ENCODE results near the gene GNG14.
"Not testable (repeated sequence)": the region's sequence is repeated elsewhere in the genome, so short reads cannot be mapped to it uniquely, and the experiment has no call there.

The GNG14 gene

DNA sequence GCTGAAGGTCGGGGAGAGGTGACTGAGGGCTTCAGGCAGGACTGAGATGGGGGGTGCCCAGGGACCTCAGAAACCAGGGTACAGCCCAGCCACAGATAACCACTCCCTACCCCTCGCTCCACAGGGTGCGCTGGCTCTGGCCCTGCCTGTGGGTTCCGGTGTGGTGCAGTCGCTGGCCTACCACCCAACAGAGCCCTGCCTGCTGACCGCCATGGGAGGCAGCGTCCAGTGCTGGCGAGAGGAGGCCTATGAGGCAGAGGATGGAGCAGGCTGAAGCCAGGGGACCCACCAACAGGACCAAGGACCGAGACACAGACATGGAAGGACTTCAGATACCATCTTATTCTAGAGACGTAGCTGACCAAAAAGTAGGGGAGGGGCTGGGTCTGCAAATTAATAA is 12.4 kb upstream of the GNG14 start:
- TF ChIP-seq, protein P1, sequence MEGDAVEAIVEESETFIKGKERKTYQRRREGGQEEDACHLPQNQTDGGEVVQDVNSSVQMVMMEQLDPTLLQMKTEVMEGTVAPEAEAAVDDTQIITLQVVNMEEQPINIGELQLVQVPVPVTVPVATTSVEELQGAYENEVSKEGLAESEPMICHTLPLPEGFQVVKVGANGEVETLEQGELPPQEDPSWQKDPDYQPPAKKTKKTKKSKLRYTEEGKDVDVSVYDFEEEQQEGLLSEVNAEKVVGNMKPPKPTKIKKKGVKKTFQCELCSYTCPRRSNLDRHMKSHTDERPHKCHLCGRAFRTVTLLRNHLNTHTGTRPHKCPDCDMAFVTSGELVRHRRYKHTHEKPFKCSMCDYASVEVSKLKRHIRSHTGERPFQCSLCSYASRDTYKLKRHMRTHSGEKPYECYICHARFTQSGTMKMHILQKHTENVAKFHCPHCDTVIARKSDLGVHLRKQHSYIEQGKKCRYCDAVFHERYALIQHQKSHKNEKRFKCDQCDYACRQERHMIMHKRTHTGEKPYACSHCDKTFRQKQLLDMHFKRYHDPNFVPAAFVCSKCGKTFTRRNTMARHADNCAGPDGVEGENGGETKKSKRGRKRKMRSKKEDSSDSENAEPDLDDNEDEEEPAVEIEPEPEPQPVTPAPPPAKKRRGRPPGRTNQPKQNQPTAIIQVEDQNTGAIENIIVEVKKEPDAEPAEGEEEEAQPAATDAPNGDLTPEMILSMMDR (IDR thresholded peaks at IDR 0.05; ENCODE audit: borderline replicate concordance, insufficient read depth, low read depth, low read length) = no peak

DNA sequence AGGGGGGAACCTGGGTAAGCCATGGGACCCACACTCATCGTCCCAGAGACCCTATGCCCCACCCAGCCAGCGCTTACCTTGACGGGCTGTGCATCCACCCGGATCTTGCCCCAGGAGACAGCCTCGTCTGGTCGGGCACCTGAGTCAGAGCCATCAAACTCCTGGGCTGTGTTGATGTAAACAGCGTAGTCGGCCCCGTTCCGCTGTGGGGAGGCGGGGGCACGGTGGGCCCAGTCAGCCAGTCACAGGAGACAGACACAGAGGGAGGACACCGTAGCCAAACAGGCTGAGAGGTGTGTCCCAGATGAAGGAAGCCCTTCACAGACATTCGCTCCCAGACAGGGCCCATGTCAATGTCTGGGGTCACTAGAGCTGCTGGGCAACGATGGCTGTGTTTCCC is 11.9 kb upstream of the GNG14 start:
- no peak overlapping the region for H3K4me3 ChIP-seq (ENCODE audit: low read depth, low read length)
- TF ChIP-seq, protein P1 (IDR thresholded peaks at IDR 0.05; ENCODE audit: borderline replicate concordance, insufficient read depth, low read depth, low read length) = no peak

More for the DNA sequence above, 12.4 kb upstream of the GNG14 start:
- no peak overlapping the region for H3K4me3 ChIP-seq (ENCODE audit: low read depth, low read length)

DNA sequence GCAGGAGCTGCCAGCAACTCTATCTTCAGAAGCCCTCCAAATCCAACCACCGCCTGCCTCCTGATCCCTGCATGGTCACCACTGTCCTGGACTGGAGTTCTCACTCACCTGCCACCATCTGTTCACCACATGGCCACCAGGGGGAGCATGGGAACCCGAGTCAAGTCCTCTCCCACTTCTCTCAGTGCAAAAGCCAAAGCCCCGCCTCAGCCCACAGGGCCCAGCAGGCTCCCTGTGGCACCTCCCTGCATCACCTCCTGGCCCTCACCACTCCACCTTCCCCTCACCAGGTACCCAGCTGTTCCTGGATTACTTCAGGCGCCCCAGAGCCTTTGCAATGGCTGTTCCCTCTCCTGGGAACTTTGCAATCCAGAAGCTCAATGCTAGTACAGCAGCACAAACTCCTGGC is 11.4 kb upstream of the GNG14 start:
- TF ChIP-seq, protein P1 (IDR thresholded peaks at IDR 0.05; ENCODE audit: borderline replicate concordance, insufficient read depth, low read depth, low read length) = peak; percentile 95
- H3K4me3 ChIP-seq (ENCODE audit: low read depth, low read length) = no peak overlapping the region

DNA sequence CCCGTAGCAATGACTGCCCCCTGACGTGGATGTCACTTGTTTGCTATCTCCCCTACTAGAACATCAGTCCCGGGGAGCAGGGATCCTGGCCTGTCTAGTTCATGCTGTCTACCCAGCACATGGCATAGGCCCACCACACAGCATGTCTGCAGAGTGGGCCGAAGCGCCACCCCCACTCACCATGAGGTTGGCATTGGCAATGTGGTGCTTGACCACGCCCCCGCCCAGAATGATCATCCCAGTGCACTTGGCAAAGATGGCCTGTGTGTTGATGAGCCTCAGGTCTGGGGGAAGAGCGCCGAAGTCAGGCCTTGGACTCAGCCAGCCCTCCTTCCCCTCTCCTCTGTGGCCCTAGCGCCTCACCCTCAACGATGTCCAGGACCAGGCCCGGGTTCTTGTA is 10.9 kb upstream of the GNG14 start:
- no peak overlapping the region for H3K4me3 ChIP-seq (ENCODE audit: low read depth, low read length)
- TF ChIP-seq, protein P1 (IDR thresholded peaks at IDR 0.05; ENCODE audit: borderline replicate concordance, insufficient read depth, low read depth, low read length) = no peak

DNA sequence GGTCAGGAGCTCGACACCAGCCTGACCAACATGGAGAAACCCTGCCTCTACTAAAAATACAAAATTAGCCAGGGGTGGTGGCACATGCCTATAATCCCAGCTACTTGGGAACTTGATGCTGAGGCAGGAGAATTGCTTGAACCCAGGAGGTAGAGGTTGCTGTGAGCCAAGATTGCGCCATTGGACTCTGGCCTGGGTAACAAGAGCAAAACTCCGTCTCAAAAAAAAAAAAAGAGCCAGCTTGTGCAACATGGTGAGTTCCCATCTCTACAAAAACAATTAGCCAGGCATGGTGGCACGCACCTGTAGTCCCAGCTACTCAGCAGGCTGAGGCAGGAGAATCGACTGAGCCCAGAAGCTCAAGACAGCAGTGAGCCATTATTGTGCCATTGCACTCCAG is 9.8 kb upstream of the GNG14 start:
- H3K4me3 ChIP-seq (ENCODE audit: low read depth, low read length) = not testable (repeated sequence)

DNA sequence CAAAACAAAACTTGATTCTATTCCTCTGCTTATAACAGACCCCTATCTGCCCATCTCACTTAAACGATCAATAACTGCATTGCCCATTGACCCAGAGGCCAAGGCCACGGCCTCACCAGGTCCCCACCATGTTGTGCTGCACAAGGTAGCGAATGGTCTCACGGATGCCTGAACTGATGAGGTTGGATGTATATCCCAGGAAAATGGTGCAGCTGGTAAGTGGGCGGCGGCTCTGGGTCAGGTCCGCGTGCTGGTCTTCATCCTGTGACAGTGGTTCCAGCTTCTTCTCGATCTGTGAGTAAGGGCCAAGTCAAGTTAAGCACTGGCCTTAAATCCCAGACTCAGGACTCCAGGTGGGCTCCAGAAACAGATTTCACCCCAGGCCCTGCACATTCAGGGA is 7.8 kb upstream of the GNG14 start:
- TF ChIP-seq, protein P1 (IDR thresholded peaks at IDR 0.05; ENCODE audit: borderline replicate concordance, insufficient read depth, low read depth, low read length) = no peak
- no peak overlapping the region for H3K4me3 ChIP-seq (ENCODE audit: low read depth, low read length)

DNA sequence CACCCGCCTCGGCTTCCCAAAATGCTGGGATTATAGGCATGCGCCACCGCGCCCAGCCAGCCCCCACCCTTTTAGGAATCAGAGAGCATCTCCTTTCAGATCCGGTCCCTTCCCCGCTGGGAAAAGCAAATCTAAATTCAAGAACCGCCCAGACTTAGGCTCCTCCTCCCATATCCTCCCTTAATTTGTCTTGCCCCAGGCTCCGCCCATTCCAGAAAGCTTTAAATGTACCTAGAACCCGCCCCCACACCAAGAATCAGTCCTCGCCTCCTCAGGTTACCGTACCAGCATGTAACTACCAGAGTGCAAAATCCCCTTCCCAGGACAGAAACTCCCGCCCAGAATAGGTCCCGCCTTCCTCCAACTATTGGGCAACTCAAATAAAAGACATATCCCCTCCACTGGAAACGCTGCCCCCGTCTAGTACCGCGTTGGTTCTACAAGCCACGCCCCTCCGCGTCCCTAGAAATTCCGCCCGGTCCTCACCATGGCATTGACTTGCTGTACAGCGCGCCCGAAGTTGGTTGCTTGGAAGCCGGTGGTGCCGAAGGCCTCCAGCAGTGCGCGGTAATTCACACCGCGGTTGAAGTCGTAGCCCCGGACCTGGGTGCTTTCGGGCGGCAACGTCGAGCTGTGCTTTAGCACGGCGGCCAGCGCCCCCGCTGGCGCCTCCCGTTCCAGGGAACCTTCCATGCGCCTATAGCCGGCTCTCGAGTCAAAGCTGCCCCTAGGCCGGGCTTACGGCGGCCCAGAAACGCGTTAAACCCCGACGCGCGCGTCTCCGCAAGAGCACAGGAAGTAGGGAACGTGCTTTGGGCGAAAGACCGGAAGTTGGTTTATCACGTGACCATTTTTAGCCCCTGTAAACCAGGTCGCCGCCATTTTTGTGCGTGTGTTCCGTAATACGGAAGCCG is 6.5 kb upstream of the GNG14 start, which contains the start of gene DHPS:
TSS of gene DHPS (minus strand) at position 807 of the 914 bp plus-strand sequence. CDS start at position 693, 114 bp downstream.
- TF ChIP-seq, protein P1 (IDR thresholded peaks at IDR 0.05; ENCODE audit: borderline replicate concordance, insufficient read depth, low read depth, low read length) = no peak

More for the DNA sequence above, 6.5 kb upstream of the GNG14 start, which contains the start of gene DHPS:
- peak within 1 kb of the TSS; percentile 97 for H3K4me3 ChIP-seq (ENCODE audit: low read depth, low read length)

All from GM12875 (cell line).